ENCODE data around the gene UGT1A7. TPM values are rescaled to one million over a fixed set of nuclear protein-coding genes. Genes with fewer than 3 reads are reported as not detected.
A peak's percentile ranks its signal among the peaks of the same experiment; 100 is the strongest.

The UGT1A7 gene
- total RNA-seq, 1 donor from 2014 or later: not detected

DNA sequence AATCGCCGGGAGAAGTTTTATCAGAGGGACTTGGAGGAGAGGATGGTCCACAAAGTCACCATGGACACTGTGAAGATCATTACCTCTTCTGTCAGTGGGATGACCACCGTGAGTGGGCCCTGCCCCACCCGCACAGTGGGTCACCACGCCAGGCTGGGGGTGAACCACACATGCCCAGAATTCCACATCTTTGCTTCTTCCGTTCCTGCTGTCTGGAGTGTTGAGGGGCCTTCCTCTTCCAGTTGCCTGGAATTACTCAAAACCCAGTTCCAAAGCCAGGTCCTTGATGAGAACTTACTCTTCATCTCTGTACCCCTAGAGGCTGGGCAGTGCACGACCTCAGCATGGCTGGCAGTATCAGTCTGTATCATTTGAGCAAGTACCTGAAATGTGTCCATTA lies 118.5 kb downstream of the UGT1A7 start:
- Histone ChIP-seq H3K27ac (no peak overlapping the region), H3K4me1 (no peaks in the 10 kb centered on the region), H3K27me3 (ENCODE audit: low read depth) (no peaks in the 10 kb centered on the region), H3K9me3 (no peaks in the 10 kb centered on the region), H3K4me3 (no peak overlapping the region), H3K36me3 (no peaks in the 10 kb centered on the region)
- ATAC-seq (no peak), DNase-seq (no peak)
- intact Hi-C loops (cut with DNase I): no loop called here
- TF ChIP-seq, protein P1, sequence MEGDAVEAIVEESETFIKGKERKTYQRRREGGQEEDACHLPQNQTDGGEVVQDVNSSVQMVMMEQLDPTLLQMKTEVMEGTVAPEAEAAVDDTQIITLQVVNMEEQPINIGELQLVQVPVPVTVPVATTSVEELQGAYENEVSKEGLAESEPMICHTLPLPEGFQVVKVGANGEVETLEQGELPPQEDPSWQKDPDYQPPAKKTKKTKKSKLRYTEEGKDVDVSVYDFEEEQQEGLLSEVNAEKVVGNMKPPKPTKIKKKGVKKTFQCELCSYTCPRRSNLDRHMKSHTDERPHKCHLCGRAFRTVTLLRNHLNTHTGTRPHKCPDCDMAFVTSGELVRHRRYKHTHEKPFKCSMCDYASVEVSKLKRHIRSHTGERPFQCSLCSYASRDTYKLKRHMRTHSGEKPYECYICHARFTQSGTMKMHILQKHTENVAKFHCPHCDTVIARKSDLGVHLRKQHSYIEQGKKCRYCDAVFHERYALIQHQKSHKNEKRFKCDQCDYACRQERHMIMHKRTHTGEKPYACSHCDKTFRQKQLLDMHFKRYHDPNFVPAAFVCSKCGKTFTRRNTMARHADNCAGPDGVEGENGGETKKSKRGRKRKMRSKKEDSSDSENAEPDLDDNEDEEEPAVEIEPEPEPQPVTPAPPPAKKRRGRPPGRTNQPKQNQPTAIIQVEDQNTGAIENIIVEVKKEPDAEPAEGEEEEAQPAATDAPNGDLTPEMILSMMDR (IDR thresholded peaks at IDR 0.05): no peak

DNA sequence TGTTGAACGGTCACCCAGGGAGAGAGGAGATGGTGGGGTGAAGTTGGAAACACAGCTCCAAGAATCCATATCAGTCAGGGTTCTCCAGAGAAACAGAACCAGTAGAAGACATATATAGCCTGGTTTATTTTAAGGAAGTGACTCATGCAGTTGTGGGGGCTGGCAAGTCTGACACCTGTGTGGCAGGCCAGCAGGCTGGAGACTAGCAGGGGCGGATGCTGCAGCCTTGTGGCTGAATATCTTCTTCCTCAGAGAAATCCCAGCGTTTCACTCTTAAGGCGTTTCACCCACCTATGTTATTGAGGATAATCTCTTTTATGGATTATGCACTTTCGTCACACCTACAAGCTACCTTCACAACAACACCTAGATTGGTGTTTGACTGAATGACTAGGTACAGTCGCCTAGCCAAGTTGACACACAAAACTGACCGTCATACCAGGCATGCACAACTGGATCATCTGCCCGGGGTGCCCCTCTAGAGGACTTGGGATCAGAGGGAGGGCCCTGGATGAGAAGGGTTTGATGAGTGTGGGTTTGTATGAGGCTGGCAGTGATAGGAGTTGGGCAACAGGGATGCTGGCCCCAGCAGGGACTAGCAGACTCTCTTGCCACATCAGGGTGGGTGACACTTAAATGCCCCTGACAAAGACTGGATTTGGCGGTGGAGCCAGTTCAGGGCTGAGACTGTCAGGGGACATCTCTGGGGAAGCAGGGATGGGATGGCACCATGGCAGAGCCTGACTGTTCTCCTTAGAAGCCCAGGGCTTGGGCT lies 119.8 kb downstream of the UGT1A7 start:
- H3K27ac ChIP-seq: no peak overlapping the region
- TF ChIP-seq, protein P1 (IDR thresholded peaks at IDR 0.05): no peak
- ATAC-seq: no peak
- no peak overlapping the region for H3K4me3 ChIP-seq
- no peaks in the 10 kb centered on the region for H3K36me3 ChIP-seq
- DNase-seq: no peak
- H3K4me1 ChIP-seq: no peaks in the 10 kb centered on the region
- H3K27me3 ChIP-seq (ENCODE audit: low read depth): no peaks in the 10 kb centered on the region
- H3K9me3 ChIP-seq: no peaks in the 10 kb centered on the region
- intact Hi-C loops (cut with DNase I): no loop called here

GRCh38 chr2:233802132-233802815 lies 120.6 kb downstream of the UGT1A7 start:
- Histone ChIP-seq H3K4me3 (no peak overlapping the region), H3K27ac (no peak overlapping the region), H3K36me3 (no peaks in the 10 kb centered on the region), H3K9me3 (no peaks in the 10 kb centered on the region), H3K4me1 (no peaks in the 10 kb centered on the region), H3K27me3 (ENCODE audit: low read depth) (no peaks in the 10 kb centered on the region)
- TF ChIP-seq, protein P1 (IDR thresholded peaks at IDR 0.05): no peak
- DNase-seq (no peak), ATAC-seq (no peak)
- intact Hi-C loops (cut with DNase I): no loop called here

GRCh38 chr2:233803292-233803911 lies 121.7 kb downstream of the UGT1A7 start:
- H3K4me1 ChIP-seq: no peaks in the 10 kb centered on the region
- H3K36me3 ChIP-seq: no peaks in the 10 kb centered on the region
- no peaks in the 10 kb centered on the region for H3K27me3 ChIP-seq (ENCODE audit: low read depth)
- no peaks in the 10 kb centered on the region for H3K9me3 ChIP-seq
- DNase-seq (no peak), ATAC-seq (no peak)
- H3K4me3 ChIP-seq: no peak overlapping the region
- TF ChIP-seq, protein P1 (IDR thresholded peaks at IDR 0.05): no peak
- intact Hi-C loops (cut with DNase I): no loop called here
- no peak overlapping the region for H3K27ac ChIP-seq

DNA sequence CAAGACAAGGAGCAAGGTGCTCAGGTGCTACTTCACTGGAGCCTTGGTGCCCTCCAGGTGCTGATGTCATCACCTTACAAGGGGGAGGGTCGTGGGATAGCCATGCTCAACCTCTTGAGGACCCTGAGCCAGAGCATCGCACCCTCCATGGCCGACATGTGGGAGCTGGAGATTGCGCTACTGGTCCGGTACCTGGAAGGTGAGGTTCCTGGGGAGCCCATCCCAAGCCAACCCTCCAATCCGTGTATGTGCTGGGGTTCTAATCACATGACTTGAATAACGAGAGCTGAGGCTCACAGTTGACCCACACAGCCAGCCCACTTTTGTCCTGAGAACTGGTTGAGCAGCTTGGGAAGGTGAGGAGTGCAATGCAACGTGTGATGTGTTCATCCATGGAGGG lies 122.3 kb downstream of the UGT1A7 start:
- Histone ChIP-seq H3K9me3 (no peaks in the 10 kb centered on the region), H3K27ac (no peak overlapping the region), H3K36me3 (no peaks in the 10 kb centered on the region), H3K4me3 (no peak overlapping the region), H3K4me1 (no peaks in the 10 kb centered on the region), H3K27me3 (ENCODE audit: low read depth) (no peaks in the 10 kb centered on the region)
- DNase-seq: peak; percentile 21
- intact Hi-C loops (cut with DNase I): no loop called here
- no peak for ATAC-seq
- TF ChIP-seq, protein P1 (IDR thresholded peaks at IDR 0.05): no peak

All from lower lobe of right lung (tissue), 2 donors.